HepG2 (cell line): Measurements from ENCODE around the gene ZNFX1.

ENCODE experiments used
- AGO2 ChIP-seq: fragments of 200-400 bp; formaldehyde crosslinking; optimal IDR thresholded peaks from 2 replicates; pipeline ENCODE3; 2017; ENCODE audit warnings: mild to moderate bottlenecking, low read depth, low read length, moderate library complexity
- ASH2L ChIP-seq: fragments of 300-600, 200-600 bp; sonication (generic); IDR thresholded peaks from 2 replicates; pipeline ENCODE4 v1.7.0; 2017; ENCODE audit warnings: low read depth, mild to moderate bottlenecking, moderate library complexity, mixed read lengths, low read length; ENCODE audit not compliant: insufficient read length
- ATF6 ChIP-seq: sonication (generic); formaldehyde crosslinking; conservative IDR thresholded peaks from 2 replicates; pipeline ENCODE4 v1.4.0; 2020; ENCODE audit warnings: missing genetic modification reagents
- CTCF ChIP-seq: sonication (generic); formaldehyde crosslinking; IDR thresholded peaks from 2 replicates; pipeline ENCODE4 v1.5.0; 2020; ENCODE audit warnings: mild to moderate bottlenecking, missing genetic modification reagents, moderate library complexity
- ESRRA ChIP-seq: sonication (generic); formaldehyde crosslinking; IDR thresholded peaks from 2 replicates; pipeline ENCODE4 v1.5.1; 2020; ENCODE audit warnings: mild to moderate bottlenecking, low read depth, missing genetic modification reagents
- MXI1 ChIP-seq: IDR thresholded peaks from 3 replicates; pipeline ENCODE4 v1.6.1; 2012; ENCODE audit warnings: low read depth, low read length, inconsistent platforms, borderline replicate concordance
- POLR2A ChIP-seq, 2 experiments: IDR thresholded peaks; 2 replicates each; pipeline ENCODE4 v1.6.1; 2011; ENCODE audit warnings: low read depth in 2 of 2, low read length in 2 of 2, mild to moderate bottlenecking in 1 of 2, moderate library complexity in 1 of 2; ENCODE audit not compliant: insufficient read depth in 1 of 2
- ZNF552 ChIP-seq: sonication (generic); formaldehyde crosslinking; IDR thresholded peaks from 2 replicates; pipeline ENCODE4 v1.9.0; 2022; ENCODE audit warnings: missing genetic modification reagents, mild to moderate bottlenecking, borderline replicate concordance
- ZNF629 ChIP-seq: sonication (generic); formaldehyde crosslinking; conservative IDR thresholded peaks from 2 replicates; pipeline ENCODE4 v1.5.0; 2020; ENCODE audit warnings: missing genetic modification reagents

GRCh38 chr20:49313283-49313682, 35.4 kb upstream of the ZNFX1 start:
- TF ChIP-seq MXI1, result no peak
- TF ChIP-seq ESRRA (CRISPR knock-in tag), result no peak
- TF ChIP-seq POLR2A (IDR thresholded peaks at IDR 0.05; ENCODE audit: insufficient read depth in 1 of 2, low read depth in 2 of 2, low read length in 2 of 2), result no peak
- TF ChIP-seq AGO2, result no peak
- TF ChIP-seq CTCF (CRISPR knock-in tag), result no peak
- no peak for TF ChIP-seq ZNF629 (CRISPR knock-in tag)
- no peak for TF ChIP-seq ATF6 (CRISPR knock-in tag)
- no peak for TF ChIP-seq ZNF552 (CRISPR knock-in tag)
- no peak for TF ChIP-seq ASH2L
